HUES64 (cell line): ENCODE results near the gene CNTNAP2.

Source experiments
- H3K27ac ChIP-seq: 2 replicates; pipeline ENCODE4 v1.7.0; 2013; ENCODE audit warnings: low read depth, low read length, inconsistent platforms
- H3K27me3 ChIP-seq: 2 replicates; pipeline ENCODE4 v1.6.1; 2013; ENCODE audit warnings: mild to moderate bottlenecking, low read length; ENCODE audit not compliant: insufficient read depth
- H3K36me3 ChIP-seq: 2 replicates; pipeline ENCODE4 v1.6.1; 2013; ENCODE audit warnings: mild to moderate bottlenecking, low read length; ENCODE audit not compliant: insufficient read depth
- H3K4me1 ChIP-seq: 2 replicates; pipeline ENCODE4 v1.6.1; 2013; ENCODE audit warnings: mild to moderate bottlenecking, low read length, moderate library complexity; ENCODE audit not compliant: insufficient read depth
- H3K4me3 ChIP-seq: 2 replicates; pipeline ENCODE4 v1.5.1; 2013; ENCODE audit warnings: mild to moderate bottlenecking, low read length, moderate library complexity
- H3K9ac ChIP-seq: 2 replicates; pipeline ENCODE4 v1.6.1; 2013; ENCODE audit warnings: mild to moderate bottlenecking, low read depth, low read length
- H3K9me3 ChIP-seq: 2 replicates; pipeline ENCODE4 v1.6.1; 2013; ENCODE audit warnings: low read depth, low read length; ENCODE audit not compliant: insufficient read depth
- WGBS: fragments of 150-250, 120-280 bp; methylation state at CpG from one replicate; pipeline ENCODE4 v1.1.7; 2013; ENCODE audit warnings: missing lambda C conversion rate; 5-methylcytosine and 5-hydroxymethylcytosine counted together

CNTNAP2 gene

DNA sequence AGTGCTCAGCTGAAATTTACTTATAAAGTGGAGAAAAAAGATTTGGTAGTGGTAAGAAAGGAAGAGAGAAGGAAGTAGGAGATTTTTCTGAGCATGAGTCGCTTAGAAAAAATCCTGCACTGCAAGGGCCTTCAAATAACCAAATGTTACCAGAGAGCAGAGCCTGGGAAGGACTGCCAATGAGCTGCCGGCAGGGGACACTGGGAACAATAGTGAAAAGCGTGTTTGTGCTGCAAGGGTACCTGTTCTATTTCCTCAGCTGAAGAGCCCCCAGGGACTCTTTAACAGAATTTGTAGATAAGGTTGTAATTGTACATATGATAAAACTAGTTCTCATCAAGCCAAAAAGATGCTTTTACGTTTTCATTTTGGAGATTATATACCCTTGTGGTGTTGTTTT is 1777.7 kb downstream of the CNTNAP2 start:
- H3K27me3 ChIP-seq: no peaks in the 10 kb centered on the region
- no peaks in the 10 kb centered on the region for H3K9me3 ChIP-seq
- WGBS: 38% methylated on average over 4 of the region's 4 CpGs
- no peak overlapping the region; the same call in 1 of the 2 replicates for H3K9ac ChIP-seq
- peaks cover 15% of the 10 kb centered on the region for H3K4me1 ChIP-seq
- H3K36me3 ChIP-seq: no peaks in the 10 kb centered on the region
- no peak overlapping the region for H3K4me3 ChIP-seq
- H3K27ac ChIP-seq: peak overlapping the region; percentile 64

DNA sequence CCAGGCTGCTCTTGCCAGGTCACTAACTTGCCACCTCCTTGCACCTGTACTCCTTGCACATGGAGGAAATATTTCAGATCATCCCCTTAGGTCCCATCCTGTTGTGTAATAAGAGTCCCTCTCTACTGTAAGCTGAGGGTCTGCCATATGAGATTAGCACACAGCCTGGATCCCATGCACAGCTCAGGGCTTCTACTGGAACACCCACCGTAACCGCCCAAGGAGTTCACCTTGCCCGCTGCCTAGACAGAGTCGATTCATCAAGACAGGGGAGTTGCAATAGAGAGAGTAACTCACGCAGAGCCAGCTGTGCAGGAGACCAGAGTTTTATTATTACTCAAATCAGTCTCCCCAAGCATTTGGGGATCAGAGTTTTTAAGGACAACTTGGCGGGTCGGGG is 1779.5 kb downstream of the CNTNAP2 start:
- H3K27ac ChIP-seq: no peak overlapping the region
- 96% methylated on average over 7 of the region's 7 CpGs for WGBS
- no peak overlapping the region for H3K4me3 ChIP-seq
- no peaks in the 10 kb centered on the region for H3K36me3 ChIP-seq
- H3K4me1 ChIP-seq: peaks cover 15% of the 10 kb centered on the region
- no peak overlapping the region for H3K9ac ChIP-seq
- H3K27me3 ChIP-seq: no peaks in the 10 kb centered on the region
- H3K9me3 ChIP-seq: no peaks in the 10 kb centered on the region

DNA sequence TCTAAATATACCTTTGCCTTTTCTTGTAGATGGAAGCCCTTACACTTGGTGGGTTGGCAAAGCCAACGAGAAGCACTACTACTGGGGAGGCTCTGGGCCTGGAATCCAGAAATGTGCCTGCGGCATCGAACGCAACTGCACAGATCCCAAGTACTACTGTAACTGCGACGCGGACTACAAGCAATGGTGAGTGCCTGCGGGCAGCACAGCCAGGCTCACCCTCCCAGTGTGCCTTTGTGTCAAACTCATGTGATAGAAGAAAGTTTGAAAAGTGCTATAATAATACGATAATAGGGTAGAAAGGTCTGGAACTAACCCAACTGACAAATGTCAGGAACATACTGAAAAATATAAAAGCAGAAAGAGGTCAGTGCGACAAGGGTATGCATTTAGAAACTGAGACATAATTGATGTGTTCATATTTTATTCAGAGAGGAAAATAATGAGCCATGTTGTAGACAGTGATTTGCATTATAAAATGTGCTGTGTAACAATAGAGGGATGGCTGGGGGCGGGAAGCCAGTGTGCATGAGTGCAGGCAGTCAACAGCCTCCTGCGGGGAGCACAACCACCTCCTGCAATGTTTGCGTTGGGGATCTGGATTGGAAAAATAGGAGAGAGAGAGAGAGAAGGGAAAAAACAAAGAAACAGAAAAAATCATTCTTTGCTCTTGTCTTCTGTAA is 1787.1 kb downstream of the CNTNAP2 start:
- peaks cover 14% of the 10 kb centered on the region for H3K4me1 ChIP-seq
- peak overlapping the region; percentile 34; the same call in 1 of the 2 replicates for H3K27ac ChIP-seq
- no peak overlapping the region for H3K9ac ChIP-seq
- no peaks in the 10 kb centered on the region for H3K9me3 ChIP-seq
- H3K36me3 ChIP-seq: no peaks in the 10 kb centered on the region
- no peak overlapping the region for H3K4me3 ChIP-seq
- H3K27me3 ChIP-seq: no peaks in the 10 kb centered on the region
- 88% methylated on average over 13 of the region's 13 CpGs for WGBS

DNA sequence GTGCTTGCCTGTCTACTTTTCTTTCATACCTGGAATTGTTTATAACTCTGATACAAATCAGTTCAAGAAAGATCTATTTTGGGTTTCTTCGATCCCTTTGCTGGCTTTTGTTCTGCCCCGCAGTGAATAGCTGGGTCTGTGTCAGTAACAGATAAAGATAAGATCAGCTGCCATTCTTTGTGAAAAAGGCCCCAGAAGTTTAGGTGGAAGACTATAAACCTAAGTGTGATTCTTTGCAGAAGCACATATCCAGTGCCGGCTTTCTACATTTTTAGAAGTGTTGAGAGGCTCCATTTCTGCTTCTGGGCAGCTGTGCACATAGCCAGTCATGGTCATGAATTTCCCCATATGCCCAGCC is 1787.6 kb downstream of the CNTNAP2 start:
- Histone ChIP-seq H3K27me3 (no peaks in the 10 kb centered on the region), H3K4me3 (no peak overlapping the region), H3K9me3 (no peaks in the 10 kb centered on the region), H3K36me3 (no peaks in the 10 kb centered on the region), H3K4me1 (peaks cover 17% of the 10 kb centered on the region), H3K9ac (no peak overlapping the region), H3K27ac (peak overlapping the region; percentile 34; the same call in 1 of the 2 replicates)
- 77% methylated on average over 3 of the region's 3 CpGs for WGBS

DNA sequence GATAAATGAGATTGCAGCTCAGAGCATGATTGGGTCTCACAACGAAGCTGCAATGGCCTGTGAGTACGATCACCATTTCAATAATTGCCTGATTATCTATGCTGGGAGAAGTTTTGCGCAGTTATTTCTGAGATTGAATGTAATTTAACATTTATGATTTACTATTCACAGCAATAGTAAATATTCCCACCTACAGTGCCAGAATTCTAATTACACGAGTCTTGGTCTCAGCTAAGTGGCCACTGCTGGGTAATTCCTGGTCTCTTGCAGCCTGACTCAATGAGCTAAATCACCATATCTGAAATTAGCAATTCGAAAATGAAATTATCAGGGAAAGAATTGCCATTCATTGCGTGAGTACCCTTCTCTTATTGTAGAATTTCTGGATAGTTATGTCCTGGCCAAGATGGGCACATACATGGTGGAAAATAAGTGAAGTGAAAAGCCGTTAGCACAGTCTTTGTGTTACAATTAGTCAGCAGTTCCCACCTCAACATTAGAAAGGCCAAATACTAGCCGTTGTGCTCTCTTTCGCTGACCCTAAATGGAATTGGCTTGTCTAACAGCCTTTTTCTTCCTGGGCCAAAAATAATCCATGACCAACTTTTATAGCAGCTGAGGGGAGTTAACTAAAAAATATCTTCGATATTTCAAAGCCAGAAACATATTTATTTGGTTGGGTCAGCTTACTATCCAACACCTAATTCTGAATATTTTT is 1793.0 kb downstream of the CNTNAP2 start:
- Histone ChIP-seq H3K27ac (peak overlapping the region; percentile 36; the same call in 1 of the 2 replicates), H3K4me1 (peaks cover 22% of the 10 kb centered on the region), H3K36me3 (no peaks in the 10 kb centered on the region), H3K9ac (no peak overlapping the region), H3K27me3 (no peaks in the 10 kb centered on the region), H3K4me3 (no peak overlapping the region), H3K9me3 (no peaks in the 10 kb centered on the region)
- WGBS: 63% methylated on average over 9 of the region's 10 CpGs

DNA sequence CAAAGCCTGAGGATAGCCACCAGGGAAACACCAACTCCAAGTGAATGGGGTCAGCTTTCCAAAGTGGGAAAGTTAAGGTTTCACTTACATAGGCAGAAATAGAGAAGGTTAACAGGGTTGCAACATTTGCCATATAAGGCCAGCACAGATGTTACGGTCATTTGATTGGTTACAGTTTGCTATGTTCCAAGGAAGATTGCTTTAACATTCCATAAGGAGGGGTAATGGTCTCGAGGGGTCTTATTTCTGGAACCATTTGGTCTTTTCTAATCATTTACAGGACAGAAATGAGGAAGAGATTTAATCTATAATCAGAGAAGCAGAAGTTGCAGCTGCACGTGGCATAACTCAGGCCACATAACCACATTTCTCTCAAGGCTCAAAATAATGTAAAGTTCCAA is 1794.6 kb downstream of the CNTNAP2 start:
- Histone ChIP-seq H3K4me1 (peaks cover 30% of the 10 kb centered on the region), H3K27me3 (no peaks in the 10 kb centered on the region), H3K27ac (no peak overlapping the region), H3K9ac (no peak overlapping the region), H3K36me3 (no peaks in the 10 kb centered on the region), H3K9me3 (no peaks in the 10 kb centered on the region), H3K4me3 (no peak overlapping the region)
- WGBS: 79% methylated on average over 2 of the region's 3 CpGs

DNA sequence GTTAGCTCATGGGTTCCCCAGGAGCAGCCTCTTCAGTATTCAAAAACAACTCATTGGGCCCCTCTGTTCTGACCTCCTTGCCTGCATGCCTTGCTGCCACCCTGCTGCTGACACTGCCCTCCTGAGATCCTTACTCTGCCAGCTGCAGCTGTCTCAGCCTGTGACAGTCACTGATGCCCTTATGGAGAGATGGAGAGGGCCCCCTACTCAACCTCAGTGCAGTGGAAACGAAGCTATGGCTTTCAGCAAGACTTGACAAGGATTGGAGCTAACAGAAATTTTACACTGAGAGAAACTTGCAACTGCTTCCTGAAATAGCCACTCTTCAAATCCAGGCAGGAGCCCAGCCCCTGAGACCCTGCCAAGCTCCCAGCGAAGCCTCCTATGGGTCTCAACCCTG is 1795.7 kb downstream of the CNTNAP2 start:
- Histone ChIP-seq H3K9me3 (no peaks in the 10 kb centered on the region), H3K4me3 (no peak overlapping the region), H3K4me1 (peaks cover 30% of the 10 kb centered on the region), H3K27me3 (no peaks in the 10 kb centered on the region), H3K27ac (no peak overlapping the region), H3K9ac (no peak overlapping the region), H3K36me3 (no peaks in the 10 kb centered on the region)
- 88% methylated on average over 2 of the region's 2 CpGs for WGBS

DNA sequence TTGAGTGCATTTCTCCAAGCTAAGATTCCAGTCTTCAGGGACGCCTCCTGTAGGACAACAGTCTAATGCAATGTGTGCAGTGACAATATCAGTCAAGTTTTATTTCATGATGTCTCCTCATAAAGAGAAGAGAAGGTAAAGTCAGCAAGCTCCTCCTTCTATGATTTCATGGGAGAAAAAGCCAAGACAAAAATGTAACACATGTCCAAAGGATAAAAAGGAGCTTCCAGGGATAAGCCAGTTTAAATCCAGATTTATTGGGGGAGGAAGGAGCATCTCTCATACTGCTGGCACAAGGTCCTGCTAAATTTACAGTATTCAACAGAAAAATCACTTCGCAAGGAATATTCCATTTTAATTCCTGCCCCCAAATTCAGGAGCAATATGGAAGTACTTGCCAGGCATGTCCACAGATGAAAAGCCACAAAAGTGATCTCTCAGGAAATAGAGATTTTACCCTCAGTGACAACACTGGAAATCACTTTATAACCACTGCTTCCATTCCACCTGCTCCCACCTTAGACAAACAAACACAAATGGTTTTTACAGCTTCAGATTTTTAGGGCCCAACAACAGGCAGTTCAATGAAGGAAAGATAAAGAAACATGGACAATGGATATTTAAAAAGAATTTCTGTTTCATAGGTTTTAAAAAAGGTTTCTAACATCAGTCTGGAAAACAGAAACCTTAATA is 1796.5 kb downstream of the CNTNAP2 start:
- Histone ChIP-seq H3K9ac (no peak overlapping the region), H3K27me3 (no peaks in the 10 kb centered on the region), H3K27ac (no peak overlapping the region), H3K36me3 (no peaks in the 10 kb centered on the region), H3K9me3 (no peaks in the 10 kb centered on the region), H3K4me3 (no peak overlapping the region), H3K4me1 (peaks cover 30% of the 10 kb centered on the region)
- WGBS: 99% methylated on average over 2 of the region's 2 CpGs

DNA sequence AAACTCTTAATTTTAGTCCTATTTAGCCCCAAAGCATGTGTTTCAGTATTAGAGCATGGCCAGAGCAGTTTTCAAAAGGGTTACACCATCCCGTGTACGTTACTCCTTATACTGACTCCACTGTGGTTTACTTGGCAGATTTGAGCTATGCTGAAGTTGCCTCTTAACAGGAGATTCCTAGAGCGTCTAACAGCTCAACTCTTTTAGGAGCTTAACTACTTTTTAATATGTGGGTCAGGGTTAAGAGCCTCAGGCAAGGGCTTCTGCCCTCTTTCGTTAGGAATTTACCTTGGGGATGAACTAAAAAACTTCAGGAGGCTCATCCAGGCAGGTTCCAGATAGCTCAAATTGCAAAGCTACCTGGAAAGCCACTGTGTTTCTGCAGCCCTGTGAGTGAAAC is 1799.2 kb downstream of the CNTNAP2 start:
- WGBS: 36% methylated on average over 4 of the region's 4 CpGs
- H3K4me1 ChIP-seq: peaks cover 17% of the 10 kb centered on the region
- H3K36me3 ChIP-seq: no peaks in the 10 kb centered on the region
- no peak overlapping the region for H3K27ac ChIP-seq
- no peak overlapping the region for H3K9ac ChIP-seq
- H3K9me3 ChIP-seq: no peaks in the 10 kb centered on the region
- no peak overlapping the region for H3K4me3 ChIP-seq
- H3K27me3 ChIP-seq: no peaks in the 10 kb centered on the region

DNA sequence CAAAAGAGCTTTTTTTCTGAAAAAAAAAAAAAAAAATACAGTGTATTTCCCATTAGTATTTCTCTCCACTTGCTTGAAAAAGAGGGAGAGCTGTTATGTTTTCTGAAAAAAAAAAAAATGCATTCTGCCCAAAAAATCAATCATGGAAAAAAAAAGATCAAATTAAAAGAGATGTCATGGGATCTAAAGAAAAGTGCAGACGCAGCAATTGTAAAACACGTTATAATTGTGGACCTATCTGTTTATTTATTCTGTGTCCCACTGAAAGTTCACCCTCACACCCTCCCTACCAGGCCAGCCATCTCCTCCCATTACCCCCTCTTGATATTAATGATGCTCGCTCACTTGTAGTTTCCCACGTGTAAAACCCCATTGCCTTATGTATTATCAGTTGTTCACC is 1800.0 kb downstream of the CNTNAP2 start:
- Histone ChIP-seq H3K27me3 (no peaks in the 10 kb centered on the region), H3K4me3 (no peak overlapping the region), H3K9ac (no peak overlapping the region), H3K4me1 (peaks cover 10% of the 10 kb centered on the region), H3K9me3 (no peaks in the 10 kb centered on the region), H3K36me3 (no peaks in the 10 kb centered on the region), H3K27ac (no peak overlapping the region)
- 80% methylated on average over 4 of the region's 4 CpGs for WGBS

DNA sequence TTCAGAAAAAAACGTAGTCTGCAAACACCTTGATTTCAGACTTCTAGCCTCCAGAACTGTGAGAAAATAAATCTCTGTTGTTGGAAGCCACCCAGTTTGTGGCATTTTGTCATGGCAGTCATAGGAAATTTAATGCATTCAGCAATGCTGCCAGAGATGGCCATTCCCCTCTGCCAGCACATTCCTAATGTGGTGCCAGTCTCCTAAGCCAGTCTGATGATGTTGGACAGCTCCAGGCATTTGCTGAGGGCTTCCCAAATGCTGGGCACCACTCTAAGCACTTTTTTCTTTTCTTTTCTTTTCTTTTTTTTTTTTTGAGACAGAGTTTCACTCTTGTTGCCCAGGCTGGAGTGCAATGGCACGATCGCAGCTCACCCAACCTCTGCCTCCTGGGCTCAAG is 1807.2 kb downstream of the CNTNAP2 start:
- no peaks in the 10 kb centered on the region for H3K9me3 ChIP-seq
- no peak overlapping the region for H3K27ac ChIP-seq
- no peaks in the 10 kb centered on the region for H3K4me1 ChIP-seq
- WGBS: 95% methylated on average over 3 of the region's 3 CpGs
- no peaks in the 10 kb centered on the region for H3K27me3 ChIP-seq
- H3K9ac ChIP-seq: no peak overlapping the region
- no peaks in the 10 kb centered on the region for H3K36me3 ChIP-seq
- H3K4me3 ChIP-seq: no peak overlapping the region
